Cardiac fibroblast (primary cell): ENCODE data around the gene RNF41.
A peak's percentile ranks its signal among the peaks of the same experiment; 100 is the strongest.

ENCODE experiments used
- DNase-seq, 2 donors: peaks; one replicate each; pipeline versions ENCODE4 v3.0.0 to v3.0.0-alpha.2; 2010; ENCODE audit warnings: low read depth in 2 of 2
- H3K4me3 ChIP-seq, 2 donors: replicated peaks in 1 of 2; 1 replicate in 1 of 2; 2 replicates in 1 of 2; pipeline ENCODE4 v1.5.1; 2011; ENCODE audit warnings: low read depth in 2 of 2, low read length in 2 of 2, mild to moderate bottlenecking in 2 of 2, moderate library complexity in 1 of 2
- CTCF ChIP-seq: IDR thresholded peaks from one replicate; pipeline ENCODE4 v1.5.1; 2011; ENCODE audit warnings: low read depth, mild to moderate bottlenecking, low read length, inconsistent platforms

RNF41 gene

GRCh38 chr12:56256326-56256960, 34.7 kb upstream of the RNF41 start:
- H3K4me3 ChIP-seq = peak overlapping the region; percentile 1 to 83
- DNase-seq = peak; percentile 53 to 69
- no peak for TF ChIP-seq CTCF

- DNase-seq = no peak
- no peak overlapping the region for H3K4me3 ChIP-seq
- TF ChIP-seq CTCF = no peak
Observed at GRCh38 chr12:56255671-56256070, 33.9 kb upstream of the RNF41 start.

GRCh38 chr12:56253091-56253490, 31.4 kb upstream of the RNF41 start:
- no peak for TF ChIP-seq CTCF
- no peak overlapping the region for H3K4me3 ChIP-seq
- no peak for DNase-seq

- TF ChIP-seq CTCF = no peak
- no peak for DNase-seq
- H3K4me3 ChIP-seq = no peak overlapping the region
Observed at GRCh38 chr12:56252649-56253048, 30.9 kb upstream of the RNF41 start.

- H3K4me3 ChIP-seq = no peak overlapping the region
- DNase-seq = no peak
- TF ChIP-seq CTCF = no peak
Observed at GRCh38 chr12:56248711-56249110, 27.0 kb upstream of the RNF41 start.

- no peak overlapping the region for H3K4me3 ChIP-seq
- no peak for DNase-seq
- no peak for TF ChIP-seq CTCF
Observed at GRCh38 chr12:56247923-56248322, 26.2 kb upstream of the RNF41 start.

GRCh38 chr12:56244494-56244893, 22.8 kb upstream of the RNF41 start:
- no peak overlapping the region for H3K4me3 ChIP-seq
- no peak for TF ChIP-seq CTCF
- no peak for DNase-seq
